GM10248 (cell line): ENCODE measurements around the gene PACRG.

Source experiments
- CTCF ChIA-PET: fragments of 300-600 bp; sonication (Branson Sonifier 250); formaldehyde crosslinking; extraction: SDS; loops from one replicate; lab custom pipeline; 2021; ENCODE audit warnings: antibody characterized with exemption; lab: Yijun Ruan, JAX
- POLR2A ChIA-PET: fragments of 350-650 bp; sonication (Branson Sonifier 250); formaldehyde crosslinking; extraction: SDS; loops from one replicate; lab custom pipeline; 2020; ENCODE audit warnings: antibody characterized with exemption; lab: Yijun Ruan, JAX
- DNase-seq: peaks from one replicate; pipeline ENCODE4 v3.0.0; 2012; ENCODE audit errors: extremely low spot score
- TF ChIP-seq, protein P1 (sequence below): IDR thresholded peaks from 2 replicates; pipeline ENCODE4 v1.5.1; 2012; ENCODE audit warnings: mild to moderate bottlenecking, low read depth; ENCODE audit errors: extremely low read depth, missing control alignments, control extremely low read depth

The PACRG gene

DNA sequence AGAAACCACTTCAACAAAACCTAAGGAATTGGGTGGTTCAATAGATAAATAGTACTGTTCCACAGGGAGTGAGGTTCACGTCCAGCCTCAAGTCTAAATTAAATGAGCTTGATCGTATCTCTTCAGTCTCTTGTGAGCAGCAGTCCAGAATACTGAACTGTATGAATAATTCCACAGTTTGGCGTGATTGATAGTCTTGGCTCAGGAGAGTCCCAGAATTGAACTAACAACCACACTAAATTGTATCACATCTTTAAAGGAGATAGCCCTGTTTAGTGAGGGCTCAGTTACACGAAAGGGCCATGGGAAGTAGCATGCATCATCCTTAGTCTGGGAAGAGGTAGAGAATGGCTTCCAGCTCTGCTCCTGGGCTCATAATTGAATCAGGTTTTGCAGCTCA is 224.6 kb downstream of the PACRG start:
- POLR2A ChIA-PET: no interaction called here
- CTCF ChIA-PET: interaction anchor here (1.7 kb wide), 1 partner anchor 12 kb away, joined by 5 read pairs; no protein-coding TSS in a partner anchor
- TF ChIP-seq, protein P1, sequence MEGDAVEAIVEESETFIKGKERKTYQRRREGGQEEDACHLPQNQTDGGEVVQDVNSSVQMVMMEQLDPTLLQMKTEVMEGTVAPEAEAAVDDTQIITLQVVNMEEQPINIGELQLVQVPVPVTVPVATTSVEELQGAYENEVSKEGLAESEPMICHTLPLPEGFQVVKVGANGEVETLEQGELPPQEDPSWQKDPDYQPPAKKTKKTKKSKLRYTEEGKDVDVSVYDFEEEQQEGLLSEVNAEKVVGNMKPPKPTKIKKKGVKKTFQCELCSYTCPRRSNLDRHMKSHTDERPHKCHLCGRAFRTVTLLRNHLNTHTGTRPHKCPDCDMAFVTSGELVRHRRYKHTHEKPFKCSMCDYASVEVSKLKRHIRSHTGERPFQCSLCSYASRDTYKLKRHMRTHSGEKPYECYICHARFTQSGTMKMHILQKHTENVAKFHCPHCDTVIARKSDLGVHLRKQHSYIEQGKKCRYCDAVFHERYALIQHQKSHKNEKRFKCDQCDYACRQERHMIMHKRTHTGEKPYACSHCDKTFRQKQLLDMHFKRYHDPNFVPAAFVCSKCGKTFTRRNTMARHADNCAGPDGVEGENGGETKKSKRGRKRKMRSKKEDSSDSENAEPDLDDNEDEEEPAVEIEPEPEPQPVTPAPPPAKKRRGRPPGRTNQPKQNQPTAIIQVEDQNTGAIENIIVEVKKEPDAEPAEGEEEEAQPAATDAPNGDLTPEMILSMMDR: no peak

DNA sequence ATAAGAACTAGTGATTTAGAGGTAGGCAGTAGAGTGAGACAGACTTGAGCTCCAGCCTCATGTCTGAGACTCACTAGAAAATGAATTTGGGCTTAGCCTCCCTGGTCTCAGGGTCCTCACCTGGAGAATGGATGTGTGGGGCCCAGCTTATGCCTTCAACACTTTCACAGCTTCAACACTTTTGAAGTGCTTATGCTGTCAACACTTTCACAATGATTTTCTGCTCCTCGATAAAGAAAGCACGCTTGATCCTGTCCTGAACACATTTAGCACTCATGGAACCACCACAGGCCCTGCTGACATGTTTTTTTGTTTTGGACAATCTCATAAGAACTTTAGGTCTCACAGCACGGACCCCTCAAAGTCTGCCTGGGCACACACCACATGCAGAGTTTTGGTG is 229.3 kb downstream of the PACRG start:
- CTCF ChIA-PET: no interaction called here
- no peak for DNase-seq
- POLR2A ChIA-PET: no interaction called here
- TF ChIP-seq, protein P1: no peak

More for the DNA sequence above, 224.6 kb downstream of the PACRG start:
- no peak for DNase-seq

DNA sequence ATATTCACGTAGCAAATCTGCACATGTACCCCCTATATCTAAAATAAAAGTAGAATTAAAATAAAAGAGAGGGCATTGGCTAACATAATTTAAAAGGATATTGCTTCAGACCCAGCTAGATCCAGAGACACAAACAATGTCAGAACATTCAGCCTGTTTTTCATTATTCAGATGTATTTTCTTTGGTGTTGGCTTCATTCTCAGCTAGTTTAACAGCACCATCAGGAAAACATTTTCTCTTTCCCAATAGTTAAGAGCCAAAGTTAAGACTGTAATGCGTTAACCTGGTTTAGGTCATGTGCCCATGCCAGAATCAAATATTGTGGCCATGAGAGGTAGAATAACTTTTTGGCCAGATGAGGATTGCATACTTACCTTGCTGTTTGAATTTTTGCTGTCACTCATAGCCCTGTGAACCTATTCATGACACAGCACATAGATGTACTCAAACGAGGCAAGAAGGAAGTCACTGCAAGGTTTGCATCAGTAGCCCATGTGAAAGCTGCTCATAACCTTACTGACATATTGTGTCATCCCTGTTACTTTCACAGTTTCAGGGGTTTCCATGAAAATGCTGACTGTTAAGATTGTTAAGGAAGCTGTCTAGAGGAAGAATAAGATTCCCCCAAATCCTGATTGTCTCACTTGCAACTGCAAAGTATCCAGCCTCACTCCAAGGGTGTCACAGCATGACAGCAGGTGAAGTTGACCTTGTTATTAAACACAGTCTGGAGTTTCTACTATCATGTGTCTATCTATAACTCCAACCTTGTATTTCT is 233.1 kb downstream of the PACRG start:
- no peak for DNase-seq
- POLR2A ChIA-PET: no interaction called here
- TF ChIP-seq, protein P1: no peak
- CTCF ChIA-PET: interaction anchor here (1.1 kb wide), 1 partner anchor 10 kb away, joined by 3 read pairs; no protein-coding TSS in a partner anchor

DNA sequence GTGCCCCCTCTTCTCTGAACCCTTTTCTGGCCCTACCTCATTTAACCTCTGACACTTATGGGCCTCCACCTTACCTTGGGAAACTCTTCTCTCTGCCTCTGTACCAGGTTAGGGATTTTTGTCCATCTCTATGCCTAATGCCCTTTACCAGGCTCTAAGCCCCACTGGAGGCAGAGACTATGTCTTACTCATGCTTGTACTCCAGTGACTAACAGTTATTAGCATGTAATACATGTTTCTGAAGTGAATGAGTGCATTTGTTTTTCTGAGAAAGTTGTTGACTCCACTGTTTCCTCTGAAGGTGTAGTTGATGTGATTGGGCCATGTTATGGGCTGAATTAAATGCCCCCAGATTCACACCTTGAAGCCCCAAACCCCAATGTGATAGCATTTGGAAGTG is 234.3 kb downstream of the PACRG start:
- TF ChIP-seq, protein P1: no peak
- DNase-seq: no peak
- POLR2A ChIA-PET: no interaction called here
- CTCF ChIA-PET: no interaction called here

DNA sequence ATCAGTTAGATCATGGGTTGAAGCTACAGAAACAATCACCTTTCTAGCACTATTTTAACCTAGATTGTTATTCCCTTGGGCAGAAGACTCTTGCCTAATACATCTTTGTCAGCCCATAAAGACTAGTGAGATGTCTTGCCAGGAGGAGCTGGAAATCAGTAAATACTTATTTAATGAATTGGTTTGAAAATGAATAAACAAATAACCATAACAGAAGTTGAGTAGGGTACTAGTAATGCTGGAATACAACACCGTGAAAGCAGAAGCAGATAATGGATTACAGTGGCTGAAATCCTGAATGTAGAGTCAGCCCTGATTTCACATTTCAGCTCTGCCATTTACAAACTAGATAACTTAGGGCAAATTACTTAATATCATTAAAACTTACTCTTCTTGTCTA is 236.1 kb downstream of the PACRG start:
- no peak for DNase-seq

DNA sequence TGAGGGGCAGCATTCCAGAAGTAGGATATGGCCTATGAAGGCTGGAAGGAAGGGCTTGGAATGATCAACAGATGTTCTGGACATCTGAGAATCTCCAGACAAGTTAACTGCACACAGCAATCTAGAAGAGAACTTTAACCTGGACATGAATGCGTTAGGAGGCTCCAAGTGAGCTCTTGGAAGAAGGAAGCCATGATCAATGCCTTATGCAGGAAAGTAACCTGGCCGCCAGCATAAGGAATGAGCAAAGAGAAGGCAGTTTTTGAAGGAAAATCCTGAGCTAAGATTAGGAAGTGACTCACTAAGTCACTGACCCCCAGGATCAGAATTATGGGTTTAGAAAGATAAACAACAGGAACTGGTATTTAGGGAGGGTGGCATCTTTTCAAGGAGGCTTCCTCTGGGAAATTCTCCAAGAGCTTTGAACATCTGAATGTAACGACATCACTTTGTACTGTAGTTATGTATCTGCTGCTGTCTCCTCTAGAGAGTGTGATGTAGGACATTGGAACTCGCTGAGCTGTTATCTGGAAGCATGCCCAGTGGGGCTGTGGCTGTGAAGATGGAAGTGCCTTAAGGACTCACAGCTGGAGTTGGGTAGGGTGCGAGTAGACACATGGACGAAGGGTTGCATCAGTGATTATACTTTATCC is 236.8 kb downstream of the PACRG start:
- CTCF ChIA-PET: interaction anchor here (1.4 to 1.6 kb wide), 2 partner anchors 10 to 12 kb away, joined by 5 to 6 read pairs; no protein-coding TSS in a partner anchor
- POLR2A ChIA-PET: no interaction called here
- TF ChIP-seq, protein P1: no peak
- DNase-seq: no peak

More for the DNA sequence above, 236.1 kb downstream of the PACRG start:
- ChIA-PET POLR2A (no interaction called here), CTCF (interaction anchor here (0.9 to 1.6 kb wide), 3 partner anchors 8 to 11 kb away, joined by 3 to 6 read pairs (median 5); no protein-coding TSS in a partner anchor)
- TF ChIP-seq, protein P1: no peak
